Activated CD4-positive, alpha-beta memory T cell treated with anti-CD3 and anti-CD28 coated beads for 36 hours (primary cell): ENCODE results near the gene DENND2A. TPM values are rescaled to one million over a fixed set of nuclear protein-coding genes. Genes with fewer than 3 reads are reported as not detected.
"Not testable (repeated sequence)": the region's sequence is repeated elsewhere in the genome, so short reads cannot be mapped to it uniquely, and the experiment has no call there.

Source experiments
- CTCF ChIA-PET: fragments of 350-600 bp; sonication (Branson Sonifier 250); formaldehyde crosslinking; loops from one replicate; lab custom pipeline; 2021; ENCODE audit warnings: antibody characterized with exemption, inconsistent platforms; lab: Charles Lee
- POLR2A ChIA-PET: fragments of 350-600 bp; sonication (Branson Sonifier 250); formaldehyde crosslinking; loops from one replicate; lab custom pipeline; 2021; ENCODE audit warnings: antibody characterized with exemption; lab: Charles Lee
- DNase-seq: peaks from one replicate; pipeline ENCODE4 v3.0.0-alpha.2; 2020
- H3K27ac Mint-ChIP-seq: one replicate; pipeline ENCODE4 v1.8.0; 2021; ENCODE audit warnings: mixed read lengths
- H3K27me3 Mint-ChIP-seq: one replicate; pipeline ENCODE4 v1.8.0; 2021; ENCODE audit warnings: mixed read lengths
- H3K36me3 Mint-ChIP-seq: one replicate; pipeline ENCODE4 v1.8.0; 2021; ENCODE audit warnings: mixed read lengths
- H3K4me1 Mint-ChIP-seq: one replicate; pipeline ENCODE4 v1.8.0; 2021; ENCODE audit warnings: low read depth, mixed read lengths
- H3K4me3 Mint-ChIP-seq: one replicate; pipeline ENCODE4 v1.8.0; 2021; ENCODE audit warnings: mild to moderate bottlenecking, mixed read lengths
- H3K9me3 Mint-ChIP-seq: one replicate; pipeline ENCODE4 v1.8.0; 2021; ENCODE audit warnings: mixed read lengths
- intact Hi-C: fragments of 100-400 bp; cut with micrococcal nuclease; formaldehyde crosslinking; loops from one replicate; pipeline ENCODE4 v1.15.1; 2023
- total RNA-seq, 2 experiments: library from RNA; stranded (reverse); gene quantifications; one replicate each; pipeline ENCODE4 v1.2.3, GENCODE V29; 2021

DENND2A gene
- total RNA-seq, 2 experiments from 2014 or later: not detected

DNA sequence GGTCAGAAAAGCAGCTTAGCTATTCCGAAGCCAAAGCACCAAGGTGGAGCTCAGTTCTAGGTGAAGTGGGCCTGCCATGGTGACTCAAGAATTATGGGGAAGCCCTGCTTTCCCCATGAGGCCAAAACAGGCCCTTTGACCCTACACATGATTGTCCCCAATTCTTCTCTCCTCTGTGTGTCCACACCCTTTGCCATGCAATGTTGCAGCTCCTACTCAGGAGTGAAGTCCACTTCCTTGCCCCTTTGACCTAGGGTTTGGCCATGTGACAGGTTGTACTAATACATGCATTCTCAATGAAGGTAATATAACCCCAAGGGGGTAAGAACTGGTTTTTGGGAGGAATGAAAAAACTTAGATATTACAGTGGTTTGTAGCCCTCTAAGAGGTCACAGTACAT, 93.7 kb downstream of the DENND2A start:
- DNase-seq: no peak
- ChIA-PET CTCF (no interaction called here), POLR2A (no interaction called here)
- intact Hi-C loops: no loop called here
- H3K27me3 Mint-ChIP-seq: no peaks in the 10 kb centered on the region
- no peaks in the 10 kb centered on the region for H3K9me3 Mint-ChIP-seq
- H3K4me1 Mint-ChIP-seq: no peaks in the 10 kb centered on the region
- H3K4me3 Mint-ChIP-seq: no peak overlapping the region
- no peak overlapping the region for H3K27ac Mint-ChIP-seq
- no peaks in the 10 kb centered on the region for H3K36me3 Mint-ChIP-seq

DNA sequence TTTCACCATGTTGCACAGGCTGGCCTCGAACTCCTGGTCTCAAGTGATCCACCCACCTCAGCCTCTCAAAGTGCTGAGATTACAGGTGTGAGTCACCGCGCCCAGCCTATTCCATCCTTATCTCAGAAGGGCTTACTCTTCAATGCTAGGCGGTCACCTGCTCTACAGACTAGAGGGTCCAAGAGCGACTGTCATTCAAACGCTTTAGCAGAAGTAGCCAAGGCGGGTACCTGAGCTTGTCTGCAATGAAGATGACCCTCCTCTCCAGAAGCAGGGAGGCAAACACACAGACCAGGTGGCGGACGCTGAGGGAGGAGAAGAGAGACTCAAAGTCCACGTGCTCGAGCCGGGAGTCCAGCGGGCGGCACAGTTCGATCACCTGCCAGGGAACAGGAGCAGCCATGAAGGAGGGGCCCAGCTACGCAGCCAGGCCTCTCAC, 96.2 kb downstream of the DENND2A start:
- intact Hi-C loops: no loop called here
- ChIA-PET POLR2A (no interaction called here), CTCF (no interaction called here)
- no peaks in the 10 kb centered on the region for H3K36me3 Mint-ChIP-seq
- DNase-seq: no peak
- H3K27me3 Mint-ChIP-seq: no peaks in the 10 kb centered on the region
- H3K4me3 Mint-ChIP-seq: no peak overlapping the region
- no peaks in the 10 kb centered on the region for H3K4me1 Mint-ChIP-seq
- no peak overlapping the region for H3K27ac Mint-ChIP-seq
- H3K9me3 Mint-ChIP-seq: no peaks in the 10 kb centered on the region

DNA sequence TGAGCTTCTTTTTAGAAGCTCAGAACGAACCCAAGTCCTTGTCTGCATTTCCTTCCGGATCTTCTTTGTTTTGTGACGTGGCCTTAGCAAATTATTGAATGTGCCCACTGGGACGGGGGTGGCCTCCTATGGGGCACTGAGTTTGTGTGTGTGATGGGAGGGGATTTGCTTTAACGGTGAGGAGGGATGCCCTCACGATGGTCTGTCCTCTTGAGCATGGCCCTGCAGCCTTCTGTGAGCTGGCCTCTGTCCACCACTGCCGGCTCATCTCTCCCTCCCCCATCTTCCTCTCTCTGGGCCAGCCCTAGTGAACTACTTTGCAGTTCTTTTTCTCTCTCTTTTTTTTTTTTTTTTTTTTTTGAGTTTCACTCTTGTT, 98.4 kb downstream of the DENND2A start:
- Mint-ChIP-seq H3K9me3 (no peaks in the 10 kb centered on the region), H3K36me3 (no peaks in the 10 kb centered on the region), H3K27ac (no peak overlapping the region), H3K4me1 (no peaks in the 10 kb centered on the region), H3K27me3 (no peaks in the 10 kb centered on the region), H3K4me3 (no peak overlapping the region)
- ChIA-PET POLR2A (no interaction called here), CTCF (no interaction called here)
- DNase-seq: no peak
- intact Hi-C loops: no loop called here

DNA sequence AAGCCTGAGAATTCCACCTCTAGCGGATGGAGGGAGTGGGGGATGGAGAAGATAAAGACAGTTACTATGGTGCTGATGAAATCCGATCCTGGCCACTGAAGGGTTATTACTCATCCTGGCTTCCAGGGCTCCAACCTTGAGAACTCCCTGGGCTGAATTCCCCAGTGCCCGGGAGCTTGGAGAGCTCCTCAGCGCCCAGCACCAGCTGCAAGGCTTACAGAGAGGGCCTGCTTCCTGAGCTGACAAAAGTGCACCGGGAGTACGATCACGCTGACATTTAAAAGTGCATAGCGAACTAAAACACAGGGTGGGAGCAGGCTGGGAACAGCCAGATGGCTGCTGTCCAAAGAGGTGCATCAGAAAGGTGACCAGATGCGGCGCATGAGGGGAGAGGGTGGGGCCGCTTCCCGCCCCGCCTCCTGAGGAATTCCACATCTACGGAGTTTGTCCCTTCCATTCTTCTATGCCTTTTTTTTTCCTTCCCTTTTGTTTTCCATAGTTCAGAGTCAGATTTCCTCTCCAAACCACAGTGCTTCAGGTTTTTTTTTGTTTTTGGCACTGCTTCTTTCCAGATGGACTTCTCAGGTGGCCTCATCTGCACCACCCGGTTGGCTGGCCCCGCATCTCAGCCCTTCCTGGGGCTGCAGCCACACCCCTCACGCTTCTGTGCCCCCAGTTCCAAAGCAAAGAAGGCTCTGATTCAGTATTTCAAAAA, 98.9 kb downstream of the DENND2A start:
- Mint-ChIP-seq H3K4me3 (no peak overlapping the region), H3K36me3 (no peaks in the 10 kb centered on the region), H3K27ac (no peak overlapping the region), H3K27me3 (no peaks in the 10 kb centered on the region), H3K4me1 (no peaks in the 10 kb centered on the region), H3K9me3 (no peaks in the 10 kb centered on the region)
- DNase-seq: no peak
- intact Hi-C loops: no loop called here
- ChIA-PET CTCF (no interaction called here), POLR2A (no interaction called here)

DNA sequence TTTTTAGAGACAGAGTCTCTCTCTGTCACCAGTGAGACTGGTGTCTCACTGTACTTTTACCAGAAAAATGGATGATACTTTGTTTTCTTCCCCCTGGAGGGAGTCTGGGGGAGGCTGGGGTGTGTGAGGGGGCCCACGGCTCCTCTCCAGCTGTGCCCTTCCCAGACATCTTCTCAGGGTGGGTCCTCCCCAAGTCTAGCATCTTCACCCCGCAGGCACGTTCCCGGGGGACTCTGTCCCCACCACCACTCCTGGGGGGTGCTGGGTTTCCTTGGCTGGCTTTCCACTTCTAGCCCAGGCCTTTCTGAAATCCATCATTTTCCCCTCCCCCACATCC, 99.5 kb downstream of the DENND2A start:
- H3K9me3 Mint-ChIP-seq: no peaks in the 10 kb centered on the region
- POLR2A ChIA-PET: no interaction called here

DNA sequence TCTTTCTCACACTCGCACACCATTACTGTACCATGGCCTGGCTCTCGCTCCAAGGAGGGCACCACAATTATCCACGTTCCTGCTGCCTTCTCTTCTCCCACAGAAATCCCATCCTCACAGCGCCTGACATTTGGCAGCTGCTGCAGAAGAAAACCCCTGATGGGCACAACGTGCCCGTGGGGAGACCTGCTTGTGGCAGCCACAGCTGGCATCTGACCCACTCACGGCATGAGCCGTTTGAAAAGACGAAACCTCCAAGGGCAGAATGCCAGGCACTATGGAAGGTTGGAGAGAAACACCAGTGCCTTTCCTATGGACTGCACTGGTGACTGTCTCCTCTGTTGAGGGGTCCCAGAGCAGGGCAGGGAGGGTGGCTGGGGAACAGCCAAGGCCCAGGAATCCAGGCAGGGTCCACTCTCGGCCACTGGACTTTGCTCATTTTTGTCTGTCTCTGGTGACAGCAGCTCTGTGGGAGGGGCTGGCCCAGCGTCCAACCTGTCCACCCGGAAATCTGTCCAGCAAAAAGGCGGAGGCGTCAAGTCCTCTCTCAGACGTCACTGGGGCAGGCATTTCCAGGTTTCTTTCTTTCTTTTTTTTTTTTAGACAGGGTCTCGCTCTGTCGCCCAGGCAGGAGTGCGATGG, 100.4 kb downstream of the DENND2A start:
- ChIA-PET POLR2A (no interaction called here), CTCF (no interaction called here)
- Mint-ChIP-seq H3K36me3 (no peaks in the 10 kb centered on the region), H3K4me3 (no peak overlapping the region), H3K27me3 (no peaks in the 10 kb centered on the region), H3K27ac (no peak overlapping the region), H3K9me3 (no peaks in the 10 kb centered on the region), H3K4me1 (no peaks in the 10 kb centered on the region)
- intact Hi-C loops: no loop called here
- no peak for DNase-seq

More for the DNA sequence above, 99.5 kb downstream of the DENND2A start:
- Mint-ChIP-seq H3K36me3 (no peaks in the 10 kb centered on the region), H3K4me1 (no peaks in the 10 kb centered on the region), H3K27ac (no peak overlapping the region), H3K4me3 (no peak overlapping the region), H3K27me3 (no peaks in the 10 kb centered on the region)
- DNase-seq: no peak
- intact Hi-C loops: no loop called here
- CTCF ChIA-PET: no interaction called here

DNA sequence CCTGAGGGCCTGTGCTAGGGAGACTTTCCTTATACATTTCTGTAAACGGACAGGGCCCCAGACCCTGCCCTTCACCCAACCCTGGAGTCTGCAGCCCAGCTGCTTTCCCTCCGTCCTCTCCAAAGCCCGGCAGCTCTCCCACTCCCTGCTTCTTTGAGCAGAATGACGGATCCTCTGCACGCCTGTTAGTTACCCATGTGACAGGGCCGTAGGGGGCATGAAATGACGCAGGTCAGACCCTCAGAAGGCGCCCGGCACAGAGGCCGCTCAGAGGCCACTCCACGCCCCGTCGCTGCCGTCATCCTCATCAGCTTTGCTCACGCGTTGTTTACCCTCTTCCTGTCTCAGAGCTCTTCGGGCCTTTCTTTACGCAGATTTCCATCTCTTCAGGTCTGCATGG, 101.2 kb downstream of the DENND2A start:
- Mint-ChIP-seq H3K27ac (no peak overlapping the region), H3K36me3 (no peaks in the 10 kb centered on the region), H3K9me3 (no peaks in the 10 kb centered on the region), H3K4me1 (no peaks in the 10 kb centered on the region), H3K27me3 (no peaks in the 10 kb centered on the region), H3K4me3 (no peak overlapping the region)
- ChIA-PET CTCF (no interaction called here), POLR2A (no interaction called here)
- no peak for DNase-seq
- intact Hi-C loops: no loop called here

DNA sequence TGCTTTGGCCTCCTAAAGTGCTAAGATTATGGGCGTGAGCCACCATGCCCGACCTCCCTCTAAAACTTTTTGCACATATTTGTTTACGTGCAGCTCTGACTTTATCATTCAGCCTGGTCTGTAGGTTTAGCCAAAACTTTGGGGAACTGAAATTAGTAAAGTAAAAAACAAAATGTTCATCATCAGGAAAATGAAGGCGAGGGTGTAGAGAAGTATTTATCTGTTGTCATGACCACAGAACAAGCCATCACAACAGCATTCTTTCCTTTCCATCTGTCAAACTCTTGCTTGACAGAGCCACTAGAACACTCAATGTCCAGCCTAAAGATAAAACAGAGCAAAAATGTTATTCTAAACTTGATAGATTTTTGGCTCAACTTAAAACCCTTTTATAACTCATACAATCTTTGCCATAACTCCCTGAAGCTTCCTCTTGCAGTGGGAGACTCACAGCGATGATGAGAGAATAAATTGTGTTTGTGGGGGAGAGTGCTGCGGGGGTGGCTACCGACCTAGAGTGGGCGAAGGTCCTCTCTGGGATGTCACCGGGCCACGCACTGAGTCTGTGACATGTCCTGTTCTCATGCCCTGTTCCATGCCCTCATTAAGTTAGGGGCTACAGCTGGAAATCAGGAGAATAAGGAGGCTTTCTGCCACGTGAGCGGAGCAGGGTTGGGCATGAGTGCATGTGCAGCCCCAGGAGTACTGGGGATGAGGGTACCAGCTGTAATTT, 102.7 kb downstream of the DENND2A start:
- CTCF ChIA-PET: interaction anchor here (2.5 kb wide), 1 partner anchor 20 kb away, joined by 8 read pairs; no protein-coding TSS in a partner anchor
- no peaks in the 10 kb centered on the region for H3K36me3 Mint-ChIP-seq
- H3K27ac Mint-ChIP-seq: no peak overlapping the region
- POLR2A ChIA-PET: no interaction called here
- no peak for DNase-seq
- peaks cover 2% of the 10 kb centered on the region for H3K27me3 Mint-ChIP-seq
- intact Hi-C loops: no loop called here
- no peaks in the 10 kb centered on the region for H3K4me1 Mint-ChIP-seq
- H3K4me3 Mint-ChIP-seq: no peak overlapping the region
- no peaks in the 10 kb centered on the region for H3K9me3 Mint-ChIP-seq

DNA sequence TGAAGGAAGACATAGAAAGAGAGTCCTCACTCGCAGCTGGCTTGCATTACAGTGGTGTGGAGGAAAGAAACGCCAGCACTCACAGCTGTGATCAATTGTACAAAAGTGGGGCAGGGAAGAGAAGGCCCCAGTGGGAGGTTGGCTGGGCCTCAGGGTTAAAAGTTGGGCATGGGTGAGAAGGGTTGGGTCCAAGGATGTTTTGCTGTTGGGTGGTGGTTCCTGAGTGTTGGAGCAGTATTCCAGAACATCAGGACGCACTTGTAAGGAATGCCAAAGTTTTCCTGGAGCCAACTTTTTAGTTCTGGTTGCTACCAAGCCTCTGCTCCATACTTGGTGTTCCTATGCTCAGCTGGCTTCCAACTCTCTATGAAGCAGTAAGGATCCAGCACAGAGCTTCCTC, 105.9 kb downstream of the DENND2A start:
- Mint-ChIP-seq H3K27ac (no peak overlapping the region), H3K4me3 (no peak overlapping the region), H3K4me1 (no peaks in the 10 kb centered on the region), H3K36me3 (no peaks in the 10 kb centered on the region), H3K9me3 (no peaks in the 10 kb centered on the region), H3K27me3 (peaks cover 4% of the 10 kb centered on the region)
- no peak for DNase-seq
- ChIA-PET POLR2A (no interaction called here), CTCF (no interaction called here)
- intact Hi-C loops: no loop called here

DNA sequence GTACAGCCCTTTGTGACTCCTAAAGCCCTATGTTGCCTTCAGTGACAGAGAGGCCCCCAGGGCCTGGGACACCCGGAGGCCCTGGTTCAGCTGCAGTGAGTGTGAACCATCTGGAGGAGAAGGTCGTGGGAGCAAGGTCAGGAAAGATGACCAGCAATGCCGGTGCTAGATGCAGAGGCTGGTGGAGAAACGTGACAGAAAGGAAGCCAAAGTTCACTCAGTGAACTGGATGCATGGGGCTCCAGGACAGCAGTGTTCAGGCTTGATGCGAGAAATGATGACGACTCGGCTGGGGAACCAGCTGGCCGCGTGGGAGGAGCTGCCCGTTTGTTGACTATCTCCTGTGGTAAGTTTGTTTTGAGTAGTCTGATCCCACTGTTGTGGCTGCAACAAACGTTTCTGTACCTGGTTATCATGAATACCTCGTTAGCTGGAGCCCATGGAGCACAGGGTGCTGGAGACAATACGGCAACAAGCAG, 107.2 kb downstream of the DENND2A start:
- CTCF ChIA-PET: no interaction called here

DNA sequence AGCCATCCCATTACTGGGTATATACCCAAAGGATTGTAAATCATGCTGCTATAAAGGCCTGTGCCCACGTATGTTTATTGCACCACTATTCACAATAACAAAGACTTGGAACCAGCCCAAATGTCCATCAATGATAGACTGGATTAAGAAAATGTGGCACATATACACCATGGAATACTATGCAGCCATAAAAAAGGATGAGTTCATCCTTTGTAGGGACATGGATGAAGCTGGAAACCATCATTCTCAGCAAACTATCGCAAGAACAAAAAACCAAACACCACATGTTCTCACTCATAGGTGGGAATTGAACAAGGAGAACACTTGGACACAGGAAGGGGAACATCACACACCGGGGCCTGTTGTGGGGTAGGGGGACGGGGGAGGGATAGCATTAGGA, 111.2 kb downstream of the DENND2A start:
- H3K4me3 Mint-ChIP-seq, H3K4me1 Mint-ChIP-seq, POLR2A ChIA-PET, H3K9me3 Mint-ChIP-seq, H3K27ac Mint-ChIP-seq, intact Hi-C loops, CTCF ChIA-PET, H3K27me3 Mint-ChIP-seq, H3K36me3 Mint-ChIP-seq, DNase-seq: not testable (repeated sequence)

More for the DNA sequence above, 107.2 kb downstream of the DENND2A start:
- DNase-seq: peak; percentile 14
- Mint-ChIP-seq H3K27ac (no peak overlapping the region), H3K27me3 (peaks cover 4% of the 10 kb centered on the region), H3K36me3 (no peaks in the 10 kb centered on the region), H3K4me3 (no peak overlapping the region), H3K9me3 (no peaks in the 10 kb centered on the region), H3K4me1 (no peaks in the 10 kb centered on the region)
- POLR2A ChIA-PET: no interaction called here
- intact Hi-C loops: no loop called here

DNA sequence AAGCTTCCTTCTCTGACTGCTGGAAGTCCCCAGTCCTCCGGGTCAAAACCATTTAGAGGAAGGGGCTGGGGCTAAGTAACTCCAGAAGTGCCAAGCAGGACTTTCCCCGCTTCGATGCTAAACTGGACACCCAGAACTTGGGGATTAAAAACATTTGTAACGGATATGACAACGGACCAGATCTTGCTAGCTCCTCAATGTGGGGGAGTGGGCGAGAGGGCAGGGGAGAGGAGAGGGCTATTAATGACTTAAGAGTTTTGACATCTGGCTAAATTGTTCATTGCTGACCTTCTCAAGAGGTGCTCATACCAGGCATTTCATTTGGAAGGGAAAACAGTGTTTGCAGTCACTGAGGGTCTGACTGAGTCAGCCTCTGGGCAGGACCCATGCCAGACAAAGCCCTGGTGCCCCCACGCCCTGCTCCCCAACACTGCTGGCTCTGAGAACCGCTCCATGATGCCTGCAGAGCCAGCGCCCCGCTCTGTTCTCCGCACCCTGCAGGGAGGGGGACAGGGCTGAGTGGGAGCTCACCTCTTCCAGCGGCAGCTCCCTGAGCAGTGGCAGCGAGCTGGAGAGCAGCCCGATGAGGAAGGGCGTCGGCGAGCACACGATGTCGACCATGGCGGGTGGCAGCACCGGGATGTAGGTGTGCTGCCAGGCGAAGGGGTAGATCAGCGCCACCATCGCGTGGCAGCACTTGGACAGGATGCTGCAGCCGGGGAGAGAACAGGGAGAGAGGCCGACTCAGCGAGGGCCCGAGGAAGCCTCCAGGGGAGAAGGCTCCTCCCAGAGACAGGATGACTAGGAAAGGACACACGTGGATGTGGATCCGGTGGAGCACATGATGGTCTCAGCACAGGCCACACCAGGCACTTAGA, 113.6 kb downstream of the DENND2A start:
- intact Hi-C loops: no loop called here
- Mint-ChIP-seq H3K27me3 (peaks cover 2% of the 10 kb centered on the region), H3K4me1 (peaks cover 8% of the 10 kb centered on the region), H3K36me3 (no peaks in the 10 kb centered on the region), H3K9me3 (no peaks in the 10 kb centered on the region), H3K27ac (no peak overlapping the region), H3K4me3 (no peak overlapping the region)
- ChIA-PET POLR2A (interaction anchor here (0.6 kb wide), 1 partner anchor 9 kb away, joined by 4 read pairs; no protein-coding TSS in a partner anchor), CTCF (interaction anchor here (0.8 to 1.3 kb wide), 3 partner anchors 9 to 126 kb away, joined by 3 to 7 read pairs (median 7); no protein-coding TSS in a partner anchor)
- DNase-seq: no peak
